Calu3 (cell line): ENCODE data around the gene TMEM191C. TPM values are rescaled to one million over a fixed set of nuclear protein-coding genes. Genes with fewer than 3 reads are reported as not detected.

ENCODE experiments used
- BruUV-seq: library from RNA; stranded (reverse); fragments of 400-500 nt; replicated peaks from 2 replicates; lab custom pipeline; 2021; lab: Mats Ljungman, UMichigan
- CTCF ChIA-PET: fragments of 300-600 bp; sonication (Branson Sonifier 250); formaldehyde crosslinking; loops from one replicate; lab custom pipeline; 2022; ENCODE audit warnings: antibody characterized with exemption; lab: Charles Lee
- DNase-seq: peaks from one replicate; pipeline ENCODE4 v3.0.0; 2022
- H3K27ac Mint-ChIP-seq: one replicate; pipeline ENCODE4 v1.8.0; 2022; ENCODE audit warnings: mixed read lengths; ENCODE audit not compliant: unreplicated experiment
- H3K27me3 Mint-ChIP-seq: one replicate; pipeline ENCODE4 v1.8.0; 2022; ENCODE audit warnings: mixed read lengths; ENCODE audit not compliant: unreplicated experiment
- H3K36me3 Mint-ChIP-seq: one replicate; pipeline ENCODE4 v1.8.0; 2022; ENCODE audit warnings: mild to moderate bottlenecking, moderate library complexity, mixed read lengths; ENCODE audit not compliant: insufficient read depth, unreplicated experiment
- H3K4me1 Mint-ChIP-seq: one replicate; pipeline ENCODE4 v1.8.0; 2022; ENCODE audit warnings: mild to moderate bottlenecking, low read depth, mixed read lengths; ENCODE audit not compliant: unreplicated experiment
- H3K4me3 Mint-ChIP-seq: one replicate; pipeline ENCODE4 v1.8.0; 2022; ENCODE audit warnings: mild to moderate bottlenecking, low read depth, moderate library complexity, mixed read lengths; ENCODE audit not compliant: unreplicated experiment
- H3K9me3 Mint-ChIP-seq: one replicate; pipeline ENCODE4 v1.8.0; 2022; ENCODE audit warnings: low read depth, mixed read lengths; ENCODE audit not compliant: unreplicated experiment
- CTCF ChIP-seq: fragments of 200-600 bp; IDR thresholded peaks from one replicate; pipeline ENCODE4 v1.8.0; 2022; ENCODE audit warnings: antibody characterized with exemption; ENCODE audit not compliant: unreplicated experiment
- intact Hi-C: fragments of 100-400 bp; cut with micrococcal nuclease; formaldehyde crosslinking; loops from one replicate; pipeline ENCODE4 v1.10.0; 2022; ENCODE audit not compliant: unreplicated experiment
- total RNA-seq: library from RNA; stranded (reverse); gene quantifications from 2 replicates; pipeline ENCODE4 v1.2.3, GENCODE V29; 2022

TMEM191C gene
- total RNA-seq, 1 experiment from 2014 or later, result 2.2 TPM

DNA sequence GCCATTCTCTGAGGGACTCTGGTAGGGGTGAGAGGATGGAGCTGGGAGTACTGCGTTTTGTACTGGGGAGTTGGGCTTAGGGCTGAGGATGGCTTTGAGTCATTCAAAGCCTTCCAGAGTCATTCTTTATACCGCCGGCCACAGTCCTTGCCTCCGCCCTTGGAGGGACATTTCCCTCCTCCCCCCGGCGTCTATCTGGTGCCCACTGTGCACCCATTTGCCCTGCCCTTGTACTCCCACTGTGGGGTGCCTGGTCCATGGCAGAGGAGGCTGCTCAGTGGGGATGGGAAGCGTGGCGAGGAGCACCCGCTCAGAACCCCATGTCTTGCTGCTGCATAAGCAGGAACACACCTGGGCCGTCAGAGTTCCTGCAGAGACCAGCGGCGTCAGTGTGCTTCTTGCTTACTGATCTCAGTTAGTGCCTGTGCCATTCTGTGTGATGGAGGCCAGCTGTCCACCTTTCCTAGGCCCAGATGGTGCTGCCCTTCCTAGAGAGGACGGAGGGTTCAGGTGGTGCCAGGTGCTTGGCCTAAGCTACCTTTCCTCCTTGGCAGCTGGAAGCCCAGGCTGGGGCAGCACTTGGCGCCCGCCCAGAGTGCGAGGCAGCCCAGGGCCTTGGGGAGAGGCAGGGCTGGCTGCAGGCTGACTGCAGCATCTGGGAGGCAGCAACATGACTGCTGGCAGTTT lies 23.3 kb upstream of the TMEM191C start:
- intact Hi-C loops, result no loop called here
- no peaks in the 10 kb centered on the region for H3K4me1 Mint-ChIP-seq
- no TSS peak for BruUV-seq
- H3K27me3 Mint-ChIP-seq, result no peaks in the 10 kb centered on the region
- no peak overlapping the region for H3K27ac Mint-ChIP-seq
- DNase-seq, result no peak
- no peak overlapping the region for H3K4me3 Mint-ChIP-seq
- H3K36me3 Mint-ChIP-seq, result peaks cover 16% of the 10 kb centered on the region
- no peaks in the 10 kb centered on the region for H3K9me3 Mint-ChIP-seq
- TF ChIP-seq CTCF, result no peak
- CTCF ChIA-PET, result no interaction called here

- Mint-ChIP-seq H3K36me3 (peaks cover 16% of the 10 kb centered on the region), H3K4me3 (no peak overlapping the region), H3K27ac (no peak overlapping the region), H3K27me3 (no peaks in the 10 kb centered on the region), H3K9me3 (no peaks in the 10 kb centered on the region), H3K4me1 (no peaks in the 10 kb centered on the region)
- DNase-seq, result no peak
- TF ChIP-seq CTCF, result no peak
- no TSS peak for BruUV-seq
- intact Hi-C loops, result no loop called here
- CTCF ChIA-PET, result no interaction called here
These were observed 22.3 kb upstream of the TMEM191C start for GRCh38 chr22:21444701-21445436.

DNA sequence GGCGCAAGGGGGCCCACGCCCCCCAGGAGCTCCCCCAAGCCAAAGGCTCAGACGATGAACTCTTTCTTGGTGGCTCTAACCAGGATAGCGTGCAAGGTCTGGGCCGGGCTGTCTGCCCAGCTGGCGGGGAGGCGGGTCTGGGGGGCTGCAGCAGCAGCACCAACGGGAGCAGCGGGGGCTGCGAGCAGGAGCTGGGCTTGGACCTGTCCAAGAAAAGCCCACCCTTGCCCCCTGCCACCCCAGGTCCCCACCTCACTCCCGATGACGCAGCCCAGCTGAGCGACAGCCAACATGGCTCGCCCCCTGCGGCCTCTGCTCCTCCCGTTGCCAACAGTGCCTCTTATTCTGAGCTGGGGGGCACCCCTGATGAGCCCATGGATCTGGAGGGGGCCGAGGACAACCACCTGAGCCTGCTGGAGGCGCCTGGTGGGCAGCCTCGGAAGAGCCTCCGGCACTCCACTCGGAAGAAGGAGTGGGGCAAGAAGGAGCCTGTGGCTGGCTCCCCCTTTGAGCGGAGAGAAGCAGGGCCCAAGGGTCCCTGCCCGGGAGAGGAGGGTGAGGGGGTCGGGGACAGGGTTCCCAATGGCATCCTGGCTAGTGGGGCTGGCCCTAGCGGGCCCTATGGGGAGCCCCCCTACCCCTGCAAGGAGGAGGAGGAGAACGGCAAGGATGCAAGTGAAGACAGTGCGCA lies 21.6 kb upstream of the TMEM191C start:
- no TSS peak for BruUV-seq
- no peak for DNase-seq
- Mint-ChIP-seq H3K36me3 (peaks cover 16% of the 10 kb centered on the region), H3K27ac (no peak overlapping the region), H3K9me3 (no peaks in the 10 kb centered on the region), H3K4me1 (no peaks in the 10 kb centered on the region), H3K27me3 (no peaks in the 10 kb centered on the region), H3K4me3 (no peak overlapping the region)
- intact Hi-C loops, result no loop called here
- CTCF ChIA-PET, result no interaction called here
- TF ChIP-seq CTCF, result no peak

- Mint-ChIP-seq H3K27me3 (no peaks in the 10 kb centered on the region), H3K27ac (no peak overlapping the region), H3K4me3 (no peak overlapping the region), H3K4me1 (no peaks in the 10 kb centered on the region), H3K9me3 (no peaks in the 10 kb centered on the region), H3K36me3 (peaks cover 16% of the 10 kb centered on the region)
- intact Hi-C loops, result no loop called here
- DNase-seq, result no peak
- TF ChIP-seq CTCF, result no peak
- CTCF ChIA-PET, result no interaction called here
- BruUV-seq, result no TSS peak
These were observed 20.9 kb upstream of the TMEM191C start for GRCh38 chr22:21446128-21446826.
